ENCODE results near the gene FAM124A. TPM values are rescaled to one million over a fixed set of nuclear protein-coding genes. Genes with fewer than 3 reads are reported as not detected.

FAM124A gene
- total RNA-seq, 1 experiment from 2014 or later = 0.12 TPM

GRCh38 chr13:51246025-51246417 lies 23.8 kb downstream of the FAM124A start:
- intact Hi-C loops (cut with micrococcal nuclease) = no loop called here
- no peaks in the 10 kb centered on the region for H3K27me3 Mint-ChIP-seq (ENCODE audit: insufficient read depth, unreplicated experiment)
- no peak overlapping the region for H3K4me3 Mint-ChIP-seq (ENCODE audit: unreplicated experiment)
- DNase-seq (ENCODE audit: unreplicated experiment) = no peak
- no peak overlapping the region for H3K27ac Mint-ChIP-seq (ENCODE audit: low read depth, unreplicated experiment)
- no peak for TF ChIP-seq CTCF (IDR thresholded peaks at IDR 0.05; ENCODE audit: unreplicated experiment)
- ChIA-PET CTCF (interaction anchor here (1.1 to 1.5 kb wide), 2 partner anchors 12 to 40 kb away, joined by 4 to 6 read pairs; no protein-coding TSS in a partner anchor), POLR2A (interaction anchor here (0.7 kb wide), 1 partner anchor 116 kb away, joined by 4 read pairs; no protein-coding TSS in a partner anchor)
- BruUV-seq (replicated peaks) = no TSS peak
- no peaks in the 10 kb centered on the region for H3K36me3 Mint-ChIP-seq (ENCODE audit: insufficient read depth, unreplicated experiment)
- H3K4me1 Mint-ChIP-seq (ENCODE audit: insufficient read depth, unreplicated experiment) = no peaks in the 10 kb centered on the region
- no peaks in the 10 kb centered on the region for H3K9me3 Mint-ChIP-seq (ENCODE audit: unreplicated experiment)

DNA sequence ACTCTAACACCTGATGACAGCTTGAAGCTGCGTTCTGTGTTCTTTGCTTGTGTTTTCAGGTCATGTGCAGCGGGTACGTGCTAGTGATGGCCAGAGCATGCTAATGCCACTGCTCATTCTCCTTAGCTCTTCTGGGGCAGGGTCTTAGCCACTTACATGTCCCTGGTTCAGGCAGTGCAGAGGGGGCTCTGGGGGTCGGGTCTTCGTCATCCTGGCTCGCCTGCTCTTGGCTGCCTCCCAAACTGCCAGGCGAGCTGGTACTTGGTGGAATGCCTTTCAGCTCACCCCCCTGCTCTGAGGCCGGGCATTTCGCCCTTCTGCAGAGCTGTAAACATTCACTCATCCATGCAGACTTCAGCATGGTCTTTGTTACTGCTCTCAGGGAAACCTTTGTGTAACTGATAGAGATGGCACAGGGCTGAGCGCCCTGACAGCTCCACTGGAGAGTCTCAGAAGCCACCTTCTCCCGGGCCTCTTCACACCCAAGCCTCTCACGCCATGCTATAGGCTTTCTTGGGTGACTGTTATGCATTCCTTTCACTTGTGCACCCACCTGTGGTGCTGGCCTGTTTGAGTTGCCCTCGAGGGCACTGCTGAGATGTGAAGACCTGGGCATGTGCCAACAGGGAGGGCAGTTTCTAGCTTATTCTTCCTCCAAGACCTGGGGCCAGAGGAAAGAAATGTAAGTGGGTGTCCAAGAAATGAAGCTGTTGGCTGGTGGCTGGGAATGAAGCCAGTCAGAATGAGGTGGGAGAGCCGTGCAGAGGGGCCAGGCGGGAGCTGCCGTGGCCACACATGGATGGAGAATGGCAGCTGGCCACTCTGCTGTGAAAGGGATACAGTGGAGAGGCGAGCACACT lies 24.4 kb downstream of the FAM124A start:
- H3K27ac Mint-ChIP-seq (ENCODE audit: low read depth, unreplicated experiment) = no peak overlapping the region
- intact Hi-C loops (cut with micrococcal nuclease) = no loop called here
- CTCF ChIA-PET = interaction anchor here (0.7 to 1.5 kb wide), 3 partner anchors 12 to 121 kb away, joined by 3 to 6 read pairs (median 4); no protein-coding TSS in a partner anchor

DNA sequence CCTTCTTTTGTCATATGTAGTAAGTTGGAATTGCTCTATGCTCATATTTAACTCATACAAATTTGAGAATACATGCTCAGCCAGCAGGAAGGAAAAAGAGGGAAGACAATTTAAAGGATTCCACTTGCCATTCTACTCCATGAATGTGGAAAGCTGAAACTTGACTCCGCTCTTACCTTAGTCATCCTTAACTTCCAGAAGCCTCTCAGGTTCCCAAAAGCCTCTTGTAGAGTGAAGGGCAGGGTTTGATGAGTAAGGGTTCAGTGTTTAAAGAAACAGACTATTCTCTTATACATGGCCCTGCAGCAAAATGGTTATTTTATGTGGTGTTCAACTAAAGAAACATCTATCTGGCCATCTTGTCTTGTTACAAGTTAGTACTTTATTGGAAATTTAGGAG lies 27.1 kb downstream of the FAM124A start:
- BruUV-seq (replicated peaks) = no TSS peak
- Mint-ChIP-seq H3K9me3 (ENCODE audit: unreplicated experiment) (no peaks in the 10 kb centered on the region), H3K36me3 (ENCODE audit: insufficient read depth, unreplicated experiment) (no peaks in the 10 kb centered on the region), H3K4me1 (ENCODE audit: insufficient read depth, unreplicated experiment) (no peaks in the 10 kb centered on the region), H3K4me3 (ENCODE audit: unreplicated experiment) (no peak overlapping the region), H3K27ac (ENCODE audit: low read depth, unreplicated experiment) (no peak overlapping the region), H3K27me3 (ENCODE audit: insufficient read depth, unreplicated experiment) (no peaks in the 10 kb centered on the region)
- ChIA-PET CTCF (interaction anchor here (0.6 to 1.2 kb wide), 3 partner anchors 12 to 124 kb away, joined by 3 read pairs; no protein-coding TSS in a partner anchor), POLR2A (no interaction called here)
- TF ChIP-seq CTCF (IDR thresholded peaks at IDR 0.05; ENCODE audit: unreplicated experiment) = no peak
- peak; percentile 67 for DNase-seq (ENCODE audit: unreplicated experiment)
- intact Hi-C loops (cut with micrococcal nuclease) = no loop called here

More for the DNA sequence above, 24.4 kb downstream of the FAM124A start:
- H3K9me3 Mint-ChIP-seq (ENCODE audit: unreplicated experiment) = no peaks in the 10 kb centered on the region
- DNase-seq (ENCODE audit: unreplicated experiment) = no peak
- H3K36me3 Mint-ChIP-seq (ENCODE audit: insufficient read depth, unreplicated experiment) = no peaks in the 10 kb centered on the region
- BruUV-seq (replicated peaks) = no TSS peak
- TF ChIP-seq CTCF (IDR thresholded peaks at IDR 0.05; ENCODE audit: unreplicated experiment) = no peak
- H3K27me3 Mint-ChIP-seq (ENCODE audit: insufficient read depth, unreplicated experiment) = no peaks in the 10 kb centered on the region
- POLR2A ChIA-PET = no interaction called here
- H3K4me1 Mint-ChIP-seq (ENCODE audit: insufficient read depth, unreplicated experiment) = no peaks in the 10 kb centered on the region
- no peak overlapping the region for H3K4me3 Mint-ChIP-seq (ENCODE audit: unreplicated experiment)

GRCh38 chr13:51249770-51250741 lies 27.9 kb downstream of the FAM124A start:
- ChIA-PET POLR2A (no interaction called here), CTCF (interaction anchor here (0.6 kb wide), 1 partner anchor 29 kb away, joined by 3 read pairs; no protein-coding TSS in a partner anchor)
- DNase-seq (ENCODE audit: unreplicated experiment) = peak; percentile 20
- Mint-ChIP-seq H3K4me1 (ENCODE audit: insufficient read depth, unreplicated experiment) (no peaks in the 10 kb centered on the region), H3K9me3 (ENCODE audit: unreplicated experiment) (no peaks in the 10 kb centered on the region), H3K27ac (ENCODE audit: low read depth, unreplicated experiment) (no peak overlapping the region), H3K27me3 (ENCODE audit: insufficient read depth, unreplicated experiment) (no peaks in the 10 kb centered on the region), H3K4me3 (ENCODE audit: unreplicated experiment) (no peak overlapping the region), H3K36me3 (ENCODE audit: insufficient read depth, unreplicated experiment) (no peaks in the 10 kb centered on the region)
- intact Hi-C loops (cut with micrococcal nuclease) = no loop called here
- BruUV-seq (replicated peaks) = no TSS peak
- TF ChIP-seq CTCF (IDR thresholded peaks at IDR 0.05; ENCODE audit: unreplicated experiment) = no peak
